PC-3 (cell line): ENCODE measurements around the gene WDR76. TPM values are rescaled to one million over a fixed set of nuclear protein-coding genes. Genes with fewer than 3 reads are reported as not detected.

Source experiments
- ATAC-seq: fragments of 200-7000 bp; cut with Tn5 transposase; 2 replicates; pipeline ENCODE4 v1.9.1; 2020; ENCODE audit warnings: mild to moderate bottlenecking, moderate library complexity
- BruUV-seq: library from RNA; stranded (reverse); fragments of 400-500 nt; replicated peaks from 2 replicates; lab custom pipeline; 2021; lab: Mats Ljungman, UMichigan
- CTCF ChIA-PET: fragments of 300-600 bp; sonication (Branson Sonifier 250); formaldehyde crosslinking; loops from one replicate; lab custom pipeline; 2022; ENCODE audit warnings: antibody characterized with exemption; lab: Charles Lee
- POLR2A ChIA-PET: fragments of 300-600 bp; sonication (Branson Sonifier 250); formaldehyde crosslinking; loops from one replicate; lab custom pipeline; 2022; ENCODE audit warnings: antibody characterized with exemption; ENCODE audit not compliant: unreplicated experiment; lab: Charles Lee
- DNase-seq: peaks from one replicate; pipeline ENCODE4 v3.0.0-alpha.2; 2015
- H2AFZ ChIP-seq: fragments of 300-600 bp; sonication (generic); 2 replicates; pipeline ENCODE4 v1.6.0; 2016; ENCODE audit warnings: antibody characterized with exemption, low read length
- H3F3A ChIP-seq: fragments of 300-600 bp; sonication (generic); one replicate; pipeline ENCODE4 v1.6.0; 2017; ENCODE audit warnings: antibody characterized with exemption, low read length, control low read depth, mild to moderate bottlenecking; ENCODE audit not compliant: unreplicated experiment
- H3K27ac ChIP-seq: fragments of 300-600 bp; sonication (generic); 2 replicates; pipeline ENCODE4 v1.5.1; 2016; ENCODE audit warnings: mild to moderate bottlenecking, low read length
- H3K27me3 ChIP-seq: fragments of 300-600 bp; sonication (generic); 2 replicates; pipeline ENCODE4 v1.6.1; 2016; ENCODE audit warnings: low read length, mixed read lengths
- H3K36me3 ChIP-seq: fragments of 300-600 bp; sonication (generic); 2 replicates; pipeline ENCODE4 v1.6.1; 2016; ENCODE audit warnings: low read depth, mixed run types, low read length, mixed read lengths
- H3K4me1 ChIP-seq: fragments of 300-600 bp; sonication (generic); 2 replicates; pipeline ENCODE4 v1.5.1; 2016; ENCODE audit warnings: low read length; ENCODE audit not compliant: insufficient read depth
- H3K4me2 ChIP-seq: fragments of 300-600 bp; sonication (generic); 2 replicates; pipeline ENCODE4 v1.6.0; 2016; ENCODE audit warnings: low read length
- H3K4me3 ChIP-seq: fragments of 300-600 bp; sonication (generic); 2 replicates; pipeline ENCODE4 v1.5.1; 2016; ENCODE audit warnings: mild to moderate bottlenecking, low read length, mixed read lengths
- H3K79me2 ChIP-seq: fragments of 300-600 bp; sonication (generic); 2 replicates; pipeline ENCODE4 v1.6.1; 2017; ENCODE audit warnings: low read length, mixed read lengths
- H3K9ac ChIP-seq: fragments of 300-600 bp; sonication (generic); 2 replicates; pipeline ENCODE4 v1.6.0; 2016; ENCODE audit warnings: mild to moderate bottlenecking, low read length
- H3K9me2 ChIP-seq: fragments of 300-600 bp; sonication (generic); replicated peaks from 2 replicates; pipeline ENCODE4 v1.6.1; 2016; ENCODE audit warnings: mixed run types, low read length, mixed read lengths
- H3K9me3 ChIP-seq: fragments of 300-600 bp; sonication (generic); 2 replicates; pipeline ENCODE4 v1.6.1; 2016; ENCODE audit warnings: low read length, mixed read lengths
- H4K20me1 ChIP-seq: fragments of 300-600 bp; sonication (generic); 2 replicates; pipeline ENCODE4 v1.6.1; 2016; ENCODE audit warnings: low read length, mixed read lengths
- CTCF ChIP-seq: fragments of 300-600 bp; sonication (generic); conservative IDR thresholded peaks from 2 replicates; pipeline ENCODE4 v1.5.1; 2017; ENCODE audit warnings: antibody characterized with exemption, low read depth, mild to moderate bottlenecking, low read length
- EZH2 ChIP-seq: fragments of 300-600 bp; sonication (generic); IDR thresholded peaks from one replicate; pipeline ENCODE4 v1.6.1; 2017; ENCODE audit warnings: antibody characterized with exemption, mild to moderate bottlenecking, low read length; ENCODE audit not compliant: unreplicated experiment
- EZH2phosphoT487 ChIP-seq: fragments of 300-600 bp; sonication (generic); IDR thresholded peaks from 2 replicates; pipeline ENCODE4 v1.6.1; 2018; ENCODE audit warnings: mild to moderate bottlenecking, antibody characterized with exemption, low read length, borderline replicate concordance
- intact Hi-C: fragments of 100-400 bp; cut with micrococcal nuclease; formaldehyde crosslinking; loops from 2 replicates; pipeline ENCODE4 v1.9.0; 2023
- total RNA-seq: library from RNA; depleted of rRNA; stranded (reverse); fragments of >200 nt; gene quantifications from 2 replicates; pipeline ENCODE4 v1.2.3, GENCODE V29; 2014

The WDR76 gene
- total RNA-seq, 1 experiment from 2014 or later: 29.0 TPM

- no peaks in the 10 kb centered on the region for H3K27me3 ChIP-seq
- H3F3A ChIP-seq: no peaks in the 10 kb centered on the region
- intact Hi-C loops: no loop called here
- no peaks in the 10 kb centered on the region for H4K20me1 ChIP-seq
- no peaks in the 10 kb centered on the region for H3K9me3 ChIP-seq
- H2AFZ ChIP-seq: no peak overlapping the region
- TF ChIP-seq CTCF (no peak), EZH2phosphoT487 (no peak), EZH2 (no peak)
- H3K4me1 ChIP-seq: no peaks in the 10 kb centered on the region
- no peak overlapping the region for H3K4me2 ChIP-seq
- H3K9ac ChIP-seq: no peak overlapping the region
- ATAC-seq: no peak
- no peak overlapping the region for H3K4me3 ChIP-seq
- no peaks in the 10 kb centered on the region for H3K9me2 ChIP-seq
- no peak for DNase-seq
- no peak overlapping the region for H3K27ac ChIP-seq
- no TSS peak for BruUV-seq
- ChIA-PET CTCF (no interaction called here), POLR2A (no interaction called here)
- H3K79me2 ChIP-seq: no peaks in the 10 kb centered on the region
- peaks cover 5% of the 10 kb centered on the region; the same call in 1 of the 2 replicates for H3K36me3 ChIP-seq
Observed at GRCh38 chr15:43886558-43886957, 59.8 kb downstream of the WDR76 start.

- no peaks in the 10 kb centered on the region for H3K9me3 ChIP-seq
- DNase-seq (no peak), ATAC-seq (no peak)
- H3K27ac ChIP-seq: no peak overlapping the region
- no peaks in the 10 kb centered on the region for H4K20me1 ChIP-seq
- BruUV-seq: no TSS peak
- no peak overlapping the region for H3K9ac ChIP-seq
- H3K4me3 ChIP-seq: no peak overlapping the region
- no peak overlapping the region for H2AFZ ChIP-seq
- no peaks in the 10 kb centered on the region for H3K79me2 ChIP-seq
- no peaks in the 10 kb centered on the region for H3K27me3 ChIP-seq
- intact Hi-C loops: no loop called here
- TF ChIP-seq EZH2 (no peak), EZH2phosphoT487 (no peak), CTCF (no peak)
- peaks cover 5% of the 10 kb centered on the region; the same call in 1 of the 2 replicates for H3K36me3 ChIP-seq
- no peak overlapping the region for H3K4me2 ChIP-seq
- no peaks in the 10 kb centered on the region for H3K4me1 ChIP-seq
- ChIA-PET POLR2A (no interaction called here), CTCF (interaction anchor here (0.7 kb wide), 1 partner anchor 655 kb away, joined by 3 read pairs; no protein-coding TSS in a partner anchor)
- no peaks in the 10 kb centered on the region for H3F3A ChIP-seq
- H3K9me2 ChIP-seq: no peaks in the 10 kb centered on the region
Observed at GRCh38 chr15:43887901-43888300, 61.1 kb downstream of the WDR76 start.

- Histone ChIP-seq H4K20me1 (no peaks in the 10 kb centered on the region), H3K27me3 (no peaks in the 10 kb centered on the region), H3F3A (no peaks in the 10 kb centered on the region), H3K79me2 (no peaks in the 10 kb centered on the region), H3K36me3 (no peaks in the 10 kb centered on the region), H3K27ac (no peak overlapping the region), H3K9me3 (no peaks in the 10 kb centered on the region), H3K4me3 (no peak overlapping the region), H3K4me1 (no peaks in the 10 kb centered on the region), H3K9me2 (no peaks in the 10 kb centered on the region), H3K4me2 (no peak overlapping the region), H2AFZ (no peak overlapping the region), H3K9ac (no peak overlapping the region)
- ChIA-PET CTCF (no interaction called here), POLR2A (no interaction called here)
- no TSS peak for BruUV-seq
- intact Hi-C loops: no loop called here
- ATAC-seq: no peak
- TF ChIP-seq EZH2phosphoT487: no peak
- TF ChIP-seq CTCF: no peak
- TF ChIP-seq EZH2: no peak
- no peak for DNase-seq
Observed at GRCh38 chr15:43889042-43889441, 62.2 kb downstream of the WDR76 start.
